GM19438 (cell line): ENCODE measurements around the gene RAVER1.
"Not testable (repeated sequence)": the region's sequence is repeated elsewhere in the genome, so short reads cannot be mapped to it uniquely, and the experiment has no call there.

Experiments
- ATAC-seq: cut with Tn5 transposase; IDR thresholded peaks from one replicate; pipeline ENCODE4 v1.9.1; 2021; ENCODE audit warnings: low read depth; ENCODE audit not compliant: unreplicated experiment

The RAVER1 gene

DNA sequence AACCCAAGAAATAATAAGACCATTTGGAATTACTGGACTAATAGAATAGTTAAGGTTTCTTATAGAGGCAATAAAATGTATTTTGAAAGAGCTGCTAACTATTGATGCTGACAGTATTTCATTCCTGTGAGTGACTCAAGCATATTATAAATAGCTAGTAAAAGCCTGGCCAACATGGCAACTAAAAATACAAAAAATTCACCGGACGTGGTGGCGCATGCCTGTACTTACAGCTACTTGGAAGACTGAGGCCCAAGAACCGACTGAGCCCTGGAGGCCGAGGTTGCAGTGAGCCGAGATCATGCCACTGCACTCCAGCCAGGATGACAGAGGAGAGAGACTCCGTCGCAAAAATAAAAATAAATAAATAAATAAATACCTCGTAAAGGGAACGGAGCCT, 11.5 kb upstream of the RAVER1 start:
- no peak for ATAC-seq

DNA sequence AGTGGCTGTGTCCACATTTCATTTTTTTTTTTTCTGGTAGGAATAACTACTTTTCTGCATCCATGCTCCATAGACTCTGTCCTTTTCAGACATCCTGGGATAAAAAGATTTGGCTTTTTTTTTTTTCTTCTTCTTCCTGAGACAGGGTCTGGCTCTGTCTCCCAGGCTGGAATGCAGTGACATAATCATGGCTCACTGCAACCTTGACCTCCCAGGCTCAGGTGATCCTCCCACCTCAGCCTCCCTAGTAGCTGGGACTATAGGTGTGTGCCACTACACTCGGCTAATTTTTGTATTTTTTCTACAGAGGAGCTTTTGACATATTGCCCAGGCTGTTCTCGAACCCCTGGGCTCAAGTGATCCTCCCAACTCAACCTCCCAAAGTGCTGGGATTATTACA, 10.2 kb upstream of the RAVER1 start:
- no peak for ATAC-seq

DNA sequence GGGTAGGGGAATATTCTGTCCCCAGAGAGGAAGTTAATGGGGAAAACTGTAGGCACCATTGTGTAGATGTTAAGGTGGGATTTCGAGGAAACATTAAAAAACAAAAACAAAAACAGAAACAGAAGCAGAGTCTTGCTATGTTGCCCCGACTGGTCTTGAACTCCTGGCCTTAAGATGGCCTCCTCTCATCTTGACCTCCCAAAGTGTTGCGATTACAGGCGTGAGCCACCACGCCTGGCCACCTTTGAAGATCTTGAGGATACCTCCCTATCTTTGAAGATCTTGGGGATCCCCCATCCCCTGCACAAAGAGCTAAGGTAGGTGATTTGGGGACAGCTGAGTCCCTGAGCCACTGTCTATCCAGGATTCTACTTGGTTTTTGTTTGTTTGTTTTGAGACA, 6.6 kb upstream of the RAVER1 start:
- no peak for ATAC-seq

DNA sequence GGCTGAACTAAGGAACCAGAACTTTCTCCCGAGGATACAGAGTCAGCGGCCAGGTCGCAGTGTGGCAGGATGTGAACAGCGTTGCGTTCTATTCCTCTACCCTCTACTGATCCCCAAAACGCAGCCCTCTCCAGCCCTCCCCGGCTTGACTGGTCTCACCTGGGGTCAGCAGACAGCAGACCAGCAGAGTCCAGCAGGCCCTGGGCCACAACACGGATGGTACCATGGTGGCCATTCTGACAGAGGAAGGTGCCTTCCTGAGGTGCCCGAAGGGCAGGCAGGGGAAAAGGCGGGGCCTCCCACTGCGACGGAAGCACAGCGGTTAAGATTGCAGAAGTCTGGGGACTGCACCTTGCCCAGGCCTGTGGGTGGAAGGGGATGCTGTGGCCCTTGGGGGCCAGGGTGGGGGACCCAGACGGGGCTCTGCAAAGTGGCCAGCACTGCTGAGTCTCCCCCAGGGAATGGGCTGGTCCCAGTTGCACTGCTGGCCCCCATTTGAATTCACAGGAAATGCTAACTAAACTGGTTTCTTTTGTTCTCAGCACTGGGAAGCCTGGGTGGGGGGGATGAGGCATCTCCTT, 6.1 kb upstream of the RAVER1 start, which contains the start of gene ICAM3:
Gene ICAM3 (minus strand): TSS at position 245 of the 581 bp plus-strand sequence. CDS start 10 bp downstream, at position 235.
- ATAC-seq: peak; percentile 67

DNA sequence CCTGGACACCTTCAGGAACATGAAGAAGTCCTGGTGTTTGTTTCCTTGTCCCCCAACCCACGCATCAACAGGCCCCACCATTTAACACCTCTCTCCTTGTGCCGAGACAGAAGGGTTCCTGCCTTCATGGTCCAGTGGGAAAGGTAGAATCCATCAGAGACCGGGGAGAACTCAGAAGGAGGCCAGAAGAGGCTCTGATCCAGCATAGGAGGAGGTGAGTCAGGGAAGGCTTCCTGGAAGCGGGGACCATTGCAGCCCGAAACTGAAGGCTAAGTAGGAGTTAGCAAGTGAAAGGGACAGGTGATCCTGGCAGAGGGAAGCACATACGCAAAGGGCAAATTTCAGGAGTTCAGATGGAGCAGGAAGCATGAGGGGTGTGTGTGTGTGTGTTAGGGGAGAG, 5.6 kb upstream of the RAVER1 start:
- no peak for ATAC-seq

DNA sequence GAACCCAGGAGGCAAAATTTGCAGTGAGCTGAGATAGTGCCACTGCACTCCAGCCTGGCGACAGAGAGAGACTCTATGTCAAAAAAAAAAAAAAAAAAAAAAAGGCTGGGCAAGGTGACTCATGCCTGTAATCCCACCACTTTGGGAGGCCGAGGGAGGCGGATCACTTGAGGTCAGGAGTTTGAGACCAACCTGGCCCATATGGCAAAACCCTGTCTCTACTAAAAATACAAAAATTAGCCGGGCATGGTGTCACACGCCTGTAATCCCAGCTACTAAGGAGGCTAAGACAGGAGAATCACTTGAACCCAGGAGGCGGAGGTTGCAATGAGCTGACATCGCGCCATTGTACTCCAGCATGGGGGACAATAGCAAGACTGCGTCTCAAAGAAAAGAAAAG, 3.4 kb upstream of the RAVER1 start:
- ATAC-seq: not testable (repeated sequence)

DNA sequence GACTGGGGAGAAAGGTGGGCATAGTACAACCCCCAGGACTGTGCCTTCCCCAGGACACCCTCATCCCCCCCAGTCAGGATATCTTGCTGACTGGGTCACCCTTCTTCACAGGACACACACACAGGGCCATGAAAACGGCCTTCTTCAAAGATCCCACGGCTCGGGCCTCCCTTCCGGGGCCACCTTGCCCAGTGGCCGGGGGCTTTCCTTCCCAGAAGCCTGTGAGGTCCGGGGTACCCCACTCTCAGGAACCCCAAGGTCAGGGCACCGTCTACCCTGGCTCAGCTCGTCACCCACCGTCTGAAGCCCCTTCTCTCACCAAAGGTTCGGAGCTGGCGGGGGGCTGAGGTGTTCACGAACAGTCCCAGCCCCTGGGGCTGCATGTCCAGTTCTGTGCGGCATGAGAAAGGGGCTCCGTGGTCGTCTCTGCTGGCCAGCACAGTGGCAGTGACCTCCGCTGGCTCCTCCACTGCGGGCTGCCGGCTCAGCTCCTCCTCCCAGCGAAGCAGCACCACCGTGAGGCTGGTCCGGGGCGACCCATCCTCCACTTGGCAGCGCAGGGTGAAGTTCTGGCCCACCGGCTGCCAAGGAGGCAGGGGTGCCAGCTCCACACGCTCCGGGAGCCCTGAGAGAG, 2.1 kb upstream of the RAVER1 start:
- ATAC-seq: no peak

DNA sequence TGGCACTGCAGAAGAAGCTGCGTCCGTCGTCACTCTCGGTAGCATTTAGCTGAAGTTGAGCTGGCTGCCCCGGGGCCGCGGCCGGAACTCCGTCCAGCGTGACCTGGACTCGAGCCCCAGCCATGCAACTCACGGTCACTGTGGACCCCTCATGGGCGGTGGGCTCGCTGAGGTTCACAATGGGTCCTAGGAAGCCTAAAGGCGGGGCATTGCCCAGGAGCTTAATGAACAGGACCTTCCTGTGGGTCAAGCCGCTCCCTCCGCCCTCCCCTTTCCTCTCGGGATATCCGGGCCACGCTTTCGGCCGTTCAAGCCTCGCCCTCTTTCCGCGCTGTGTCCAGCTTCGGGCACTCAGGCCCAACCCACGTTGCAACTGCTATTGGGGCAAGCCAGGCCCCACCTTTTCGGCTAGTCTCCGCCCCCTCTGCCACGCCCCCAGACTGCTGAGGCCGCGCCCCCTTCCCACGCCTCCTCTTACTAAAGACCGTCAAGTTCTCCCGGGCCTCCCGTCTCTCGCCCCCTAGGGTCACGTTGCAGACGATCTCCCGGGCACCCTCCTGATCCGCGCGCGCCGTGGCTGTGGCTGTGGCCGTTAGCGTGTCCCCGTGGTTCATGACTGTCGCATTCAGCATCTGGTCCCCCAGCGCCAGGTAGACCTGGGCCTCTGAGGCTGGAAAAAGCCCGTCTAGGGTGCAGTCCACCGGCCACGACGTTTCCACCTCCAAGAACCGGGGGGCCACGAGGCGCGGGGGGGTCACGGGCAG, 1.4 kb upstream of the RAVER1 start:
- no peak for ATAC-seq

DNA sequence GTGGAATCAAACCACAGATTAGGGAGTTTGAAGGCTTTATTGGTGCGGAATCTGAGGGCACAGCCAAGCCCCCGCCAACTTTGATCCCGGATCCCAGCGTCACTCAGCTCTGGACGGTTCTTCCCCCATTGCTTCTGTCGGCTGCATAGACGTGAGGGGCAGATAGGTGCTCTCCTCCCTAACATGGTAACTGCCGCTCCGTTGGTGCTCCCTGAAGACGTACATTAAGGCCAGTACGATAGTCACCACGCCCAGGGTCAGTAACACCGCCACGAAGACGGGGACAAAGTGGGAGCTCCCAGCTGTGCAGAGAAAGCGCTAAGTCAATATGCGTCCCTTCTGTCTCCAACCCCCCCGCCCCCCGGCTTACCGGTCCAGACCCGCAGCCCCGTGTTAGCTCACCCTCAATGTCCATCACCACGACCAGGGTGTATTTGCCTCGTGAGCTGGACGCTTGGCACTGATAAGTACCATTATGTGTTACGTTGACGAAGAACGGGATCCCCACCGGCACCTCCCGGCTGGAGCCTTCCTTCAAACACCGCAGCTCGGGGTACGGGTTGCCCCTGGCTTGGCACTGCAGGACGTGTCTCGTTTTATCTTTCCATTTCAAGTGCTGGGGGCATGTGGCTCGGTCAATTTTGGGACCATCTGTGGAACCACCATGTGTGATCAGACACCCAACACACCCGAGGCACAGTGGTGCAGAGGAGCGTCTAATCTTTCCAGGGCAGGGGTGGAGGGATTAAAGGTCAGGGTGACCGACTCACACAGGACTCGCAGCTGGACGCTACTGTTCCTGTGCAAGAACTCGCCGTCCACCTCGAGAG, 644 bp upstream of the RAVER1 start:
- ATAC-seq: no peak

DNA sequence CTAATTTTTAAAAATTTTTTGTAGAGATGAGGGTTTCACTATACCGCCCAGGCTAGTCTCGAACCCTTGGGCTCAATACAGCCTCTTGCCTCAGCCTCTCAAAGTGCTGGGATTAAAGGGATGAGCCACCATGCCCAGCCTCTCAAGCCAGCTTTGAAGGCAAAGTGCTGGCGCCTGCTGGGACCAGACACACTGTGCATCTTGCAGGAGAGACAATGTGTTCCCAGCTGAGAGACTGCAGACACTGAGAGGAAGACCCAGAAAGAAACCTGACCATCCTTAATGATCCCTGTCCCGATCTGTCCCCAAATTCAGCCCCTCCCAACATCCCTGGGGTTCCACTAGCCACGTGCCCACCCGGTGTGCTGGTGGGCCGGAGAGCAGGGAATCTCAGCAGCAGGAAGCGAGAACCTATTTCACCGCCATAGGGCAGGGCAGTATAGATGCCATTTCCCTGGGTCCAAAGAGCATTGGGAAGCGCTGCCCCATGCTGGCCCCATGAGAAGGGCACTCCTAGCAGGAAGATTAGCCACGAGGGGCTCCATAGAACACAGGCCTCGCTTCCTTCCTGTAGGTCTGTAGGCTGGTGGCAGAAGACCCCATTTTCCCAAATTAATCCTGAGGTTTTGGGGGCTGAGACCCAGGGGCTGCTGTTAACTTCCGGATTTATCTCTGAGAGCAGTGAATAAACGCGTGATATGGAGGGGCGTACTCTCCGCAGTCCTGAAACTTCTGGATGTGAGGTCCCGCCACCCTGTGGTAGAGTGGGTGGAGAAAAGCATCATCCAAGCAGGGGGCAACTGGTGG, 968 bp downstream of the RAVER1 start:
- no peak for ATAC-seq

DNA sequence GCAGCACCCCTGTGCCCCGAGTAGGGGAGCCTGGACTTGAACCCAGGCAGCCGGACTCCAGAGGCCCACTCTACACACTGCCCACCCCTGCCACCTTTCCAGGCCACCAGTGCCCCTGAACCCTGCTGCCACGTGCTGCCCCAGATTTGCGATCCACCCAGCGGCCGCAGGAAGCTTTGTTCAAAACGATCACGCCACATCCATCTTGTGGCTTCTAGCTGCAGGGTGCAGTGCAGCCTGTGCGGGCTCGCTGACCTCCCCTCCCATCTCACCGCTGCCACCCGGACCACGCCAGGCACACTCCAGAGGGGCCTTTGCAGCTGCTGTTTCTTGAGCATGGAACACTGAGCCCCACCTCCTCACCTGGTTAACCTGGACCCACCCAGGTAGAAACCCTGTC, 3.8 kb downstream of the RAVER1 start:
- no peak for ATAC-seq

DNA sequence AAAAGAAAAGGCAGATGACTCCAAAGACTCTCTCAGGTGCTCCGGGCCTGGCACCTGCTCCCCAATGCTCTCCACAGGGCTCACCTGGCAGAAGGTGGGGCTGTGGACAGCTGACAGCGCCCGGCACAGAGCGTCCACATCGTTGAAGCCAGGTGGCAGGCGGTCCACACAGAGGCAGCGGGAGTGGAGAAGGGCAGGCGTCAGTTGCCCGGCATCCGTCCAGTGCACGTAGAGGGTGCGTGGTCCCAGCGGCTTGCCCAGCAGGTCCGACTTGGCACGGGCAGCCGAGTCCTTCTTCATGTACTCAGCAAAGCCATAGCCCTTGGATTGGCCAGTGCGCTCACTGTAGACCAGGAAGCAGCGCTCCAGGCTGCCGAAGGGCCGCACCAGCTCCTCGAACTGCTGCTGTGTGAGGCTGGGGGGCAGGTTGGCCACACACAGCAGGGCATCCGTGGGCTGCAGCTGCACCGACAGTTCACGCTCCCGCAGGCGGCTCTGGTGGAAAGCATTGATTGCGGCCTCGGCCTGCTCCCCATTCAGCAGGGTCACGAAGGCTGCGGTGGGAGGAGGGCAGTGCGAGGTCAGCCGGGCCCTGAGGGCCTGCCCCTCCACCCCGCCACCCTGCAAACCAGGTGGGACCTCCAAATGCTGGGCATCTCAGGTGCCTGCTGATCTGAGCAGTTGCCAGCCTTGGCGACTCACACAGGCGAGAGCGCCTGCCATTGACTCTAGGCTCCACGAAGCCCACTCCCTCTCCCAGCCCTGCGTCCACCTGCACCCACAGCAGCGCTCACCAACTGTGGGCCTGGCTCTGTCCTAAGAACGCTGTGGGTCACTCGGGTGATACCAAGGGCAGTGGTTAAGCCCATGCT, 4.5 kb downstream of the RAVER1 start:
- ATAC-seq: no peak

DNA sequence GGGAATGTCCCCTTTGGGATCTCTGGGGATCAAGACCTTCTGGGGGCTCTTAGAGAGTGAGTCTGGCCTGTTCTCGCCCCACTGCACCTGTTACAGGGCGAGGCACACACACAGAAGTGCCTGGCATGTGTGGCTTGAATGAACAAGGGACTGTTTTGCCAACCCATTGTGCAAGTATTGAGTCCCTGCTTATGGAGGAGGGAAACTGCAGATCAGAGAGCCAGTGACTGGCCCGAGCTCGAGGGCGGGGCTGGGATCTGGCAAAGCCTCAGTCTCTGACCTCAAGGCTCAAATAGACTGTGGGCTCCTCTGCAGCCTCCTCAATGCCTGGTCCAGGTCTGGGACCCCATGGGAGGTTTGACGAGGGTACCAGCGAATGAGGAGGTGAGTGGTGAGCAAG, 5.5 kb downstream of the RAVER1 start:
- ATAC-seq: no peak

DNA sequence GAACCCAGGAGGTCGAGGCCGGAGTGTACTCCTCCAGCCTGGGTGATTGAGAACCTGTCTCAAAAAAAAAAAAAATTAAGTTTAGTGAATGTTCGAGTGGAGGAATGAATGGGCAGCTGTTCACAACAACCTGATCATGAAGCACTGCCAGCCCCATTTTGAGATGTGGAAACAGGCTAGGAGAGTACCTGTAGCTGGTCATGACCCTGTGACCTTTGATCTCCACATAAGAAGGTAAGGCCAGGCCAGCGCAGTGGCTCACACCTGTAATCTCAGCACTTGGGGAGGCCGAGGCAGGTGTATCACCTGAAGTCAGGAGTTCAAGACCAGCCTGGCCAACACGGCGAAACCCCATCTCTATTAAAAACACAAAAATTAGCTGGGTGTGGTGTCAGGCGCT, 7.6 kb downstream of the RAVER1 start:
- no peak for ATAC-seq

DNA sequence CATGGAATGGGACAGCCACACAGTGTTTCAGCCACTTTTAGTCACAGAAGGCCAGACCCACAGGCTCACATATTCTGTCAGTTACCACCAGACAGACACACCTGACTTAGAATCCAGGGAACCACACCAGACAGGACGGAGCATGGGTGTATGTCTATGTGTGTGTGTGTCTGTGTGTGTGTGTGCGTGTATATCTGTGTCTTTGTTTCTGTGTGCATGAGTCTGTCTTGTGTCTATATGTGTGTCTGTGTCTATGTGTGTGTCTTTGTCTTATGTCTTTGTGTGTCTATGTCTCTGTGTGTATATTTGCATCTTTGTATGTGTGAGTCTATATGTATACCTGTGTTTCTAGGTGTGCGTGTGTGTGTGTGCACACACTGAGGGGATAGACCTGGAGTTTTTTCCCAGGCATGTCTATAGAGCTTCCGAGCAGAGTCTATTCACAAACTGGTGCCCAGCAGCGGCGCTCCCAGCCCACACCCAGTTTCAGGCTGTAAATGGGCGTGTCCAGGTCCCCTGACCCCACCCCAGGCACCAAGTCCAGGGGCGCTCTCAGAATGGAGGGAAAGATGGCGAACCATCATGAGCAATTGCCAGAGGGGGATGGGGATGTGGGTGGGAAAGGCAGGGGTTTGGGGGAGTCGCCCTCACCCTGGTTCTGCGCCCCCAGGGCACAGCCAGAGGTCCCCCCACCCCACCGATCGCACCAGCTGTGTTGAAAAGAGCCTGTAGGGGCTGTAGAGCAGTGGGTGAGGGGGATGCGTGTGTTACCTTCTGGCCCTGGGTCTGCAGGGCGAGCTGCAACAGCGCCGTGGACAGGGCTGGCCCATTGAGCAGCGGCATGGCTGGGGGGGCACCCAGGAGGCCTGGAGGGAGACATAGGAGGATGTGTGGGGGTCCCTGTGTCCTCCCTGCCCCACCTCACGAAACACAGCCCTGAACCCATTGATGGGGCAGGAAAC, 11.2 kb downstream of the RAVER1 start:
- ATAC-seq: no peak

DNA sequence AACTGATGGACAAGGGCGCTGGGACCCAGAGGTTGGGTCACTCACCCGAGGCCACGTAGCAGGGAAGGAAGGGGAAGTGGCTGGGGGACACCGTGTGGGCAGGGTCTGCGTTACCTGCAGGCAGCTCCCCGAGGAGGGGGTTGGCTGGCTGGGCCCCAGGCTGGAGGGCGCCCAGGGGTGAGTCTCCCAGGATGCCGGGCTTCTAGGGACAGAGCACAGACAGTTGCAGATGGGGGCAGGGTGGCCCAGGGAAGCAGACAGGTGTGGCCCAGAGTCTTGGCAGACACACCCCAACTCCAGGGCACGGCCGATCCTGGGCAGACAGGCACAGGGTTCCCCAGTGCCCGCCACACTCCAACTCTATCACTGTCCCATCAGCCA, 11.9 kb downstream of the RAVER1 start:
- no peak for ATAC-seq

DNA sequence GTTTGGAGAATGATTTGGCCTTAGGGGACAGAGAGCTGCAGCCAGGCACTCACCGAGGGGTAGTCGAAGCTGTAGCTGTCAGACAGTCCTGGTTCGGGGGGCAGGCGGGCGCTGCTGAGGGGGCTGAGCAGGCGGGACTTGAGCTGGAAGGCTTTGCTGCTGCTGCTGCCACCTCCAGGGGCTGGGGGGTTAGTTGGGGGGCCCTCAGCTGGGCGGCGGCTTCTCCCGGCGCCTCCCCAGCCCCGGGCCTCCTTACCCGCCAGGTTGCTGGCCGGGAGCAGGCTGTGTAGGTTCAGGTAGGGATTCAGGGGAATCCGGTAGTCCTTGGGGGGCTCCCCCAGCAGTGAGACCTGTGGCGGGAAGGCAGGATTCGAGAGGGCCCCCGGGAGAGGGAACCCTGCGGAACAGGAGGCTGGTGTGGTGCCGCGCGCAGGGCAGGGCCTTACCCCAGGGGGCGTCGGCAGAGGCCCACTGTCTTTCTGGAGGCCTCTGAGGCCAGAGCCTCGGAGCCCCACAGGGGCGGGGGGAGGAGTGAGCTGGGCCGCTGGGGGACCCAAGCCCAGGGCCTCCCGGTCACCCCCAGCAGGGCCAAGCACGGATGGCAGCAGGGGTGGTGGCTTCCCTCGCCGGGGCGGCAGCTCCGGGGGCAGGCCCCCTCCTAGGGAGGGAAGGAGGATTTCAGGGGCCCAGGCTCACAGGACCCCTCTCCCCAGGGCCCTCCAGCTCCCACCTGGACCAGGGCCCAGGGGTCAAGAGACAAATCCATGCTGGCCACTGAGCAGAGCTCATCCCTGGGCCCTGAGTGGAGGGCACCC, 12.5 kb downstream of the RAVER1 start:
- ATAC-seq: no peak
